Peyer's patch (tissue), 4 donors: ENCODE results near the gene TSEN34. TPM values are rescaled to one million over a fixed set of nuclear protein-coding genes. Genes with fewer than 3 reads are reported as not detected.

Source experiments
- DNase-seq, 3 donors: peaks; one replicate each; pipeline ENCODE4 v3.0.0-alpha.2; 2017 to 2019
- H3K27ac ChIP-seq, 4 donors: fragments of 200-600 bp; sonication (generic); one replicate each; pipeline ENCODE4 v1.5.1; 2016 to 2019
- H3K27me3 ChIP-seq, 2 donors: fragments of 200-600 bp; sonication (generic); one replicate each; pipeline ENCODE4 v1.5.1; 2019
- H3K36me3 ChIP-seq, 3 donors: fragments of 200-600 bp; sonication (generic); one replicate each; pipeline ENCODE4 v1.5.1; 2016 to 2019
- H3K4me1 ChIP-seq, 4 donors: fragments of 200-600 bp; sonication (generic); one replicate each; pipeline ENCODE4 v1.5.1; 2016 to 2019
- H3K4me3 ChIP-seq, 4 donors: fragments of 200-600 bp; sonication (generic); 1 replicate in 3 of 4; 2 replicates in 1 of 4; pipeline ENCODE4 v1.5.1; 2016 to 2019; ENCODE audit warnings: mild to moderate bottlenecking in 1 of 4
- H3K9me3 ChIP-seq, 4 donors: fragments of 200-600 bp; sonication (generic); one replicate each; pipeline ENCODE4 v1.5.1; 2016 to 2019; ENCODE audit warnings: mild to moderate bottlenecking in 1 of 4
- CTCF ChIP-seq, 6 experiments: fragments of 450-650 bp in 4 of 6; fragments of 200-600 bp in 2 of 6; sonication (generic) in 1 of 6; IDR thresholded peaks; one replicate each; pipeline ENCODE4 v1.5.1; 2017 to 2019; ENCODE audit warnings: antibody characterized with exemption in 6 of 6, mild to moderate bottlenecking in 3 of 6, moderate library complexity in 1 of 6
- POLR2A ChIP-seq, 2 donors: fragments of 450-650 bp; IDR thresholded peaks; one replicate each; pipeline ENCODE4 v1.5.1; 2017; ENCODE audit warnings: antibody characterized with exemption in 2 of 2, mild to moderate bottlenecking in 2 of 2, moderate library complexity in 2 of 2
- total RNA-seq, 4 donors: library from RNA; depleted of rRNA; stranded (reverse); fragments of >200 nt; gene quantifications; one replicate each; pipeline ENCODE4 v1.1.0, GENCODE V29; 2016

Gene TSEN34
- total RNA-seq, 4 donors from 2014 or later = 29.7 to 50.4 (median 42.2) TPM

- H3K9me3 ChIP-seq = no peaks in the 10 kb centered on the region
- peak overlapping the region; percentile 79 to 92 (median 88) for H3K27ac ChIP-seq
- no peak for DNase-seq
- H3K4me1 ChIP-seq = peaks cover 0 to 45% (median 17%) of the 10 kb centered on the region in 4 donors
- H3K4me3 ChIP-seq = peak overlapping the region; percentile 55 to 72 (median 62)
- TF ChIP-seq CTCF (IDR thresholded peaks at IDR 0.05) (no peak), POLR2A (IDR thresholded peaks at IDR 0.05) (no peak)
- no peaks in the 10 kb centered on the region for H3K27me3 ChIP-seq
- H3K36me3 ChIP-seq = peaks cover 0 to 44% (median 0%) of the 10 kb centered on the region in 3 donors
Measured at GRCh38 chr19:54201172-54201701, 10.1 kb downstream of the TSEN34 start.

- Histone ChIP-seq H3K36me3 (peaks cover 0 to 52% (median 0%) of the 10 kb centered on the region in 3 donors), H3K4me3 (peak overlapping the region in 3 of 4 donors; percentile 55 to 72 (median 68)), H3K27me3 (no peaks in the 10 kb centered on the region), H3K27ac (peak overlapping the region in 1 of 4 donors; percentile 88), H3K4me1 (peaks cover 0 to 52% (median 18%) of the 10 kb centered on the region in 4 donors), H3K9me3 (no peaks in the 10 kb centered on the region)
- TF ChIP-seq POLR2A (IDR thresholded peaks at IDR 0.05) (no peak), CTCF (IDR thresholded peaks at IDR 0.05) (no peak)
- DNase-seq = no peak
Measured at GRCh38 chr19:54201980-54202379, 10.9 kb downstream of the TSEN34 start.

GRCh38 chr19:54203151-54203611 is 12.1 kb downstream of the TSEN34 start:
- H3K36me3 ChIP-seq = peaks cover 0 to 63% (median 0%) of the 10 kb centered on the region in 3 donors
- no peaks in the 10 kb centered on the region for H3K27me3 ChIP-seq
- peaks cover 0 to 63% (median 26%) of the 10 kb centered on the region in 4 donors for H3K4me1 ChIP-seq
- no peak for DNase-seq
- TF ChIP-seq POLR2A (IDR thresholded peaks at IDR 0.05) = no peak
- no peak for TF ChIP-seq CTCF (IDR thresholded peaks at IDR 0.05)
- H3K9me3 ChIP-seq = no peaks in the 10 kb centered on the region
- peak overlapping the region in 1 of 4 donors; percentile 1 for H3K27ac ChIP-seq
- peak overlapping the region in 2 of 4 donors; percentile 3 to 11 for H3K4me3 ChIP-seq

- Histone ChIP-seq H3K9me3 (no peaks in the 10 kb centered on the region), H3K27me3 (no peaks in the 10 kb centered on the region), H3K27ac (no peak overlapping the region), H3K36me3 (peaks cover 0 to 63% (median 0%) of the 10 kb centered on the region in 3 donors), H3K4me3 (no peak overlapping the region), H3K4me1 (peaks cover 10 to 80% (median 36%) of the 10 kb centered on the region in 4 donors)
- TF ChIP-seq POLR2A (IDR thresholded peaks at IDR 0.05) (no peak), CTCF (IDR thresholded peaks at IDR 0.05) (no peak)
- no peak for DNase-seq
Measured at GRCh38 chr19:54204767-54205468, 13.8 kb downstream of the TSEN34 start.

- H3K9me3 ChIP-seq = no peaks in the 10 kb centered on the region
- TF ChIP-seq CTCF (IDR thresholded peaks at IDR 0.05) = no peak
- TF ChIP-seq POLR2A (IDR thresholded peaks at IDR 0.05) = no peak
- peaks cover 0 to 63% (median 0%) of the 10 kb centered on the region in 3 donors for H3K36me3 ChIP-seq
- no peaks in the 10 kb centered on the region for H3K27me3 ChIP-seq
- peaks cover 10 to 87% (median 35%) of the 10 kb centered on the region in 4 donors for H3K4me1 ChIP-seq
- no peak for DNase-seq
- peak overlapping the region in 3 of 4 donors; percentile 38 to 87 (median 70) for H3K27ac ChIP-seq
- H3K4me3 ChIP-seq = peak overlapping the region in 1 of 4 donors; percentile 11
Measured at GRCh38 chr19:54206030-54206830, 15.1 kb downstream of the TSEN34 start.
